ENCODE results near the gene WDR90.

DNA sequence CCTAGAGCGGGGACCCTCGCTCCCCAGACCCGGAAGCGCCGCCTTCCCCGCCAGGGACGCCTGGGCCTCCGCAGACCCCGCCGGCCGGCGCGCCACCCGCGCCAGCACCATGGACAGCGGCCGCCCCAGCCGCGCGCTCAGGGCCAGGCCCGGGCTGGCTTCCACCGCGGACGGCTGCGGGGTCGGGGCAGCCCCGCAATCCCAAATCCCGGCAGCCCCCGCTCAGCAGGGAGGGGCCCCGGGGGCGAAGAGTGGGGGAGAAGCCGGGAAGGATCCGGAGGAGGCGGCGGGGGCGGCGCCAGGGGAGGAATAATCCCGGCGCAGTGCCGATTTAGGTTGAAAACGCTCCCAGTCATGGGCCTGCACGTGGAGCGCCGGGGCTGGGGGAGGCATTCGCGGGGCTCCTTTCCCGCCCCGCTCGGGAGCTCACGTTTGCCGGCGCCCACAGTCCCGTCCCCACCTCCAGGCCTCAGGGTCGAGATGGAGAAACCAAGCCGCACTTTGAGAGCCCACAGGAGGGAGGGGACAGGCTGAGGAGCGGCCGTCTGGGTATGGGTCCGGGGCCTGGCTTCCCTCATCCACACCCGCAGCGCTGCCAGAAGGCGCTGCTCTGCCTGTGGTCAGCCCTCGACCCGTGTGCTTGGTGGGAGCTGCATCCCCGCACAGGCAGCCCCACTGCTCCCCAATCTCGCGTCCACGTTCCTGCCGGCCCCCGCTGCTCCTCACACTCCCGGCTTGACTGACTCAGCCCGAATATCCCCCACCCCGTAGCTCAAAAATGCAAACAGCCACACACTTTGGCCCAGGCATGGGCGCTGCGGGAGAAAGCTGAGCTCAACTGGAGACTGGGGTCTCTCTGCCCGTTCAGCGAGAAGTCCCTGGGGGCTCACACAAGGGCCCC is 51.8 kb downstream of the WDR90 start:
- TF ChIP-seq POLR2A (IDR thresholded peaks at IDR 0.05; ENCODE audit: low read depth): no peak
- TF ChIP-seq, protein P1, sequence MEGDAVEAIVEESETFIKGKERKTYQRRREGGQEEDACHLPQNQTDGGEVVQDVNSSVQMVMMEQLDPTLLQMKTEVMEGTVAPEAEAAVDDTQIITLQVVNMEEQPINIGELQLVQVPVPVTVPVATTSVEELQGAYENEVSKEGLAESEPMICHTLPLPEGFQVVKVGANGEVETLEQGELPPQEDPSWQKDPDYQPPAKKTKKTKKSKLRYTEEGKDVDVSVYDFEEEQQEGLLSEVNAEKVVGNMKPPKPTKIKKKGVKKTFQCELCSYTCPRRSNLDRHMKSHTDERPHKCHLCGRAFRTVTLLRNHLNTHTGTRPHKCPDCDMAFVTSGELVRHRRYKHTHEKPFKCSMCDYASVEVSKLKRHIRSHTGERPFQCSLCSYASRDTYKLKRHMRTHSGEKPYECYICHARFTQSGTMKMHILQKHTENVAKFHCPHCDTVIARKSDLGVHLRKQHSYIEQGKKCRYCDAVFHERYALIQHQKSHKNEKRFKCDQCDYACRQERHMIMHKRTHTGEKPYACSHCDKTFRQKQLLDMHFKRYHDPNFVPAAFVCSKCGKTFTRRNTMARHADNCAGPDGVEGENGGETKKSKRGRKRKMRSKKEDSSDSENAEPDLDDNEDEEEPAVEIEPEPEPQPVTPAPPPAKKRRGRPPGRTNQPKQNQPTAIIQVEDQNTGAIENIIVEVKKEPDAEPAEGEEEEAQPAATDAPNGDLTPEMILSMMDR (IDR thresholded peaks at IDR 0.05): no peak
- TF ChIP-seq POLR2AphosphoS5 (IDR thresholded peaks at IDR 0.05): no peak
- no peak for TF ChIP-seq EP300 (IDR thresholded peaks at IDR 0.05)

Data from esophagus muscularis mucosa (tissue), 4 donors.